ENCODE data around the gene CBLB. TPM values are rescaled to one million over a fixed set of nuclear protein-coding genes. Genes with fewer than 3 reads are reported as not detected.

CBLB gene
- total RNA-seq, 1 experiment from 2014 or later: 8.6 TPM

DNA sequence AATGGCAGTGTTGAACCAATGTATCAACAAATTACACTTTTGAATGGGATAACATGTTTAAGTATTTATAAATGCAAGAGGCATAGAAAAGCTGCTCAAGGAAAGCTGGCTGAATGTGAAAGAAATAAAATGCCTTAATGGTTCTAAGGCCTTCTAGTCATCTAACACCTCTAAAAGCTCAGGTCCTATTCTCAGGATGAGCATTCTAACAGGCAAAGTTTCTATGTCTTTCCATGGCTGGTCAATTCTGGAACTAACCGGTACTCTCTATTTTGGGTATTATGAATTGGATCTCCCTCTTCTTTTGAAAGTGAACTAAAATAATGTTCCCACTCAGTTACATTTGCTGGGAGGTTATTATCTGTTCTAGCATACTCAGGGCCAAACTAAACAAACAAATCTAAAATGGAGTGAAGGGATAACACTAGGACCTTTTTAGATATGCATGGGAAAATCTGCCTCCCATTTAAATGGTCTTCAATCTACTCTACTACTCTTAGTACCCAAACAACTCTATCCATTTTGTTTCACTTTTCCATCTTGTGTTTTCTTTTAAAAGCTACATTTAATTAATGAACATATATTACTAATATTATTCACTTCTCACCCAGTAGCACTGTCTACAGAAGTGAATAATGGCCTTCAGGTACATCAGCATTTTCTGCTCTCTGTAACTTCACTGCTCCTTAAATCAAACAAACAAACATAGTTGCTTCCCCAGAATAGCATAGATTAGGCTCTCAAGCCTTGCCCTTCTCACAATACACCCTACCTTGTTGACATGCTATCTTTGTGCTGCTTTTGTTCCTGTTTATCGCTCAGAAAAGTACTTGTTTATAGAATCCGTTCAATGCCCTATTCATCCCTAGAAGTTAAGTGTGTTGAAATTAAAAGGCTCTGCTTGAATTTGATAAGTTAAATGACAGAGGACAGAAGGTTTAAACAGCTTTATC is 46.4 kb downstream of the CBLB start:
- intact Hi-C loops (cut with micrococcal nuclease; ENCODE audit: unreplicated experiment) (no loop called here), in situ Hi-C loops (cut with HindIII; ENCODE audit: low pct_unique_long_range_greater_than_20kb, low sequenced_read_pairs) (no loop called here)
- BruUV-seq (replicated peaks): no TSS peak
- Histone ChIP-seq H3K27ac (ENCODE audit: low read length) (no peak overlapping the region), H3K36me3 (ENCODE audit: control insufficient read depth, insufficient read depth, low read length) (no peaks in the 10 kb centered on the region), H3K4me3 (ENCODE audit: low read depth in 2 of 2, low read length in 2 of 2) (no peak overlapping the region), H3K9me3 (ENCODE audit: control insufficient read depth, insufficient read depth, low read depth, low read length) (no peaks in the 10 kb centered on the region), H3K4me1 (ENCODE audit: control insufficient read depth, insufficient read depth, low read length) (no peaks in the 10 kb centered on the region), H3K27me3 (ENCODE audit: control insufficient read depth, insufficient read depth, low read length) (no peaks in the 10 kb centered on the region)
- CTCF ChIA-PET: no interaction called here
- TF ChIP-seq, protein P1, sequence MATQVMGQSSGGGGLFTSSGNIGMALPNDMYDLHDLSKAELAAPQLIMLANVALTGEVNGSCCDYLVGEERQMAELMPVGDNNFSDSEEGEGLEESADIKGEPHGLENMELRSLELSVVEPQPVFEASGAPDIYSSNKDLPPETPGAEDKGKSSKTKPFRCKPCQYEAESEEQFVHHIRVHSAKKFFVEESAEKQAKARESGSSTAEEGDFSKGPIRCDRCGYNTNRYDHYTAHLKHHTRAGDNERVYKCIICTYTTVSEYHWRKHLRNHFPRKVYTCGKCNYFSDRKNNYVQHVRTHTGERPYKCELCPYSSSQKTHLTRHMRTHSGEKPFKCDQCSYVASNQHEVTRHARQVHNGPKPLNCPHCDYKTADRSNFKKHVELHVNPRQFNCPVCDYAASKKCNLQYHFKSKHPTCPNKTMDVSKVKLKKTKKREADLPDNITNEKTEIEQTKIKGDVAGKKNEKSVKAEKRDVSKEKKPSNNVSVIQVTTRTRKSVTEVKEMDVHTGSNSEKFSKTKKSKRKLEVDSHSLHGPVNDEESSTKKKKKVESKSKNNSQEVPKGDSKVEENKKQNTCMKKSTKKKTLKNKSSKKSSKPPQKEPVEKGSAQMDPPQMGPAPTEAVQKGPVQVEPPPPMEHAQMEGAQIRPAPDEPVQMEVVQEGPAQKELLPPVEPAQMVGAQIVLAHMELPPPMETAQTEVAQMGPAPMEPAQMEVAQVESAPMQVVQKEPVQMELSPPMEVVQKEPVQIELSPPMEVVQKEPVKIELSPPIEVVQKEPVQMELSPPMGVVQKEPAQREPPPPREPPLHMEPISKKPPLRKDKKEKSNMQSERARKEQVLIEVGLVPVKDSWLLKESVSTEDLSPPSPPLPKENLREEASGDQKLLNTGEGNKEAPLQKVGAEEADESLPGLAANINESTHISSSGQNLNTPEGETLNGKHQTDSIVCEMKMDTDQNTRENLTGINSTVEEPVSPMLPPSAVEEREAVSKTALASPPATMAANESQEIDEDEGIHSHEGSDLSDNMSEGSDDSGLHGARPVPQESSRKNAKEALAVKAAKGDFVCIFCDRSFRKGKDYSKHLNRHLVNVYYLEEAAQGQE (IDR thresholded peaks at IDR 0.05; ENCODE audit: insufficient read depth in 1 of 2, low read depth in 2 of 2, low read length in 1 of 2): no peak
- TF ChIP-seq TCF7L2 (IDR thresholded peaks at IDR 0.05; ENCODE audit: low read depth, low read length): no peak
- no peak for TF ChIP-seq SIN3A (IDR thresholded peaks at IDR 0.05; ENCODE audit: borderline replicate concordance, insufficient read depth, low read depth, low read length)
- TF ChIP-seq, protein P2, sequence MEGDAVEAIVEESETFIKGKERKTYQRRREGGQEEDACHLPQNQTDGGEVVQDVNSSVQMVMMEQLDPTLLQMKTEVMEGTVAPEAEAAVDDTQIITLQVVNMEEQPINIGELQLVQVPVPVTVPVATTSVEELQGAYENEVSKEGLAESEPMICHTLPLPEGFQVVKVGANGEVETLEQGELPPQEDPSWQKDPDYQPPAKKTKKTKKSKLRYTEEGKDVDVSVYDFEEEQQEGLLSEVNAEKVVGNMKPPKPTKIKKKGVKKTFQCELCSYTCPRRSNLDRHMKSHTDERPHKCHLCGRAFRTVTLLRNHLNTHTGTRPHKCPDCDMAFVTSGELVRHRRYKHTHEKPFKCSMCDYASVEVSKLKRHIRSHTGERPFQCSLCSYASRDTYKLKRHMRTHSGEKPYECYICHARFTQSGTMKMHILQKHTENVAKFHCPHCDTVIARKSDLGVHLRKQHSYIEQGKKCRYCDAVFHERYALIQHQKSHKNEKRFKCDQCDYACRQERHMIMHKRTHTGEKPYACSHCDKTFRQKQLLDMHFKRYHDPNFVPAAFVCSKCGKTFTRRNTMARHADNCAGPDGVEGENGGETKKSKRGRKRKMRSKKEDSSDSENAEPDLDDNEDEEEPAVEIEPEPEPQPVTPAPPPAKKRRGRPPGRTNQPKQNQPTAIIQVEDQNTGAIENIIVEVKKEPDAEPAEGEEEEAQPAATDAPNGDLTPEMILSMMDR (IDR thresholded peaks at IDR 0.05): no peak
- no peak for TF ChIP-seq POLR2AphosphoS5 (IDR thresholded peaks at IDR 0.05; ENCODE audit: low read depth, low read length)
- DNase-seq (ENCODE audit: low read depth, low spot score) (no peak), ATAC-seq (no peak)
- POLR2A ChIA-PET: no interaction called here

DNA sequence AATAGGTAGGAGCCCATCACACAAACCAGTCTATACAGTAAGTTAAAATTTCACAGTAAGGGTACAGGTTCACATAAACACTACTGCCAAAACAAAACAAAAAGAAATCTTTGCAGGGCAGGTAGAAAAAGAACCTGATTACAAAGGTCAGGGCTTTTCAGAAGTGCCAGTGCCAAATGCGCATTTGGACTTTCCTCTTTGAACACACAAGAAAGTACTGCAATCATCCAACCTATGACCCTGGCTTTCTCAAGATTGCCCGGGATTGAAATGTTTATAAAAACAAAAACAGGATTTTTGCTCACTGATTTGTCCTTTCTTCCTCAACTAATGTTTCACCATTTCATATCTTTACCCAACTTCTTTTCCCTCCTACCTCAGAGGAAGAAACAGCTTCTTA is 47.4 kb downstream of the CBLB start:
- Histone ChIP-seq H3K4me1 (ENCODE audit: control insufficient read depth, insufficient read depth, low read length) (no peaks in the 10 kb centered on the region), H3K9me3 (ENCODE audit: control insufficient read depth, insufficient read depth, low read depth, low read length) (no peaks in the 10 kb centered on the region), H3K27me3 (ENCODE audit: control insufficient read depth, insufficient read depth, low read length) (no peaks in the 10 kb centered on the region), H3K36me3 (ENCODE audit: control insufficient read depth, insufficient read depth, low read length) (no peaks in the 10 kb centered on the region), H3K27ac (ENCODE audit: low read length) (no peak overlapping the region), H3K4me3 (ENCODE audit: low read depth in 2 of 2, low read length in 2 of 2) (no peak overlapping the region)
- intact Hi-C loops (cut with micrococcal nuclease; ENCODE audit: unreplicated experiment): no loop called here
- no peak for TF ChIP-seq POLR2AphosphoS5 (IDR thresholded peaks at IDR 0.05; ENCODE audit: low read depth, low read length)
- TF ChIP-seq SIN3A (IDR thresholded peaks at IDR 0.05; ENCODE audit: borderline replicate concordance, insufficient read depth, low read depth, low read length): no peak
- TF ChIP-seq, protein P1 (IDR thresholded peaks at IDR 0.05; ENCODE audit: insufficient read depth in 1 of 2, low read depth in 2 of 2, low read length in 1 of 2): no peak
- no peak for TF ChIP-seq TCF7L2 (IDR thresholded peaks at IDR 0.05; ENCODE audit: low read depth, low read length)
- TF ChIP-seq, protein P2 (IDR thresholded peaks at IDR 0.05): no peak
- in situ Hi-C loops (cut with HindIII; ENCODE audit: low pct_unique_long_range_greater_than_20kb, low sequenced_read_pairs): no loop called here
- ATAC-seq (no peak), DNase-seq (ENCODE audit: low read depth, low spot score) (no peak)
- no TSS peak for BruUV-seq (replicated peaks)
- CTCF ChIA-PET: no interaction called here
- POLR2A ChIA-PET: no interaction called here
